MM.1S (cell line): ENCODE data around the gene EPSTI1.

Experiments
- DNase-seq: peaks from one replicate; pipeline ENCODE4 v3.0.0-alpha.2; 2015
- H2AFZ ChIP-seq: fragments of 300-600 bp; sonication (generic); 2 replicates; pipeline ENCODE4 v1.6.0; 2016; ENCODE audit warnings: antibody characterized with exemption, low read length
- H3F3A ChIP-seq: fragments of 300-600 bp; sonication (generic); 2 replicates; pipeline ENCODE4 v1.6.1; 2016; ENCODE audit warnings: mild to moderate bottlenecking, antibody characterized with exemption, low read length, moderate library complexity, mixed read lengths; ENCODE audit not compliant: insufficient read depth
- H3K27ac ChIP-seq: fragments of 300-600 bp; sonication (generic); 2 replicates; pipeline ENCODE4 v1.5.1; 2016; ENCODE audit warnings: mild to moderate bottlenecking, low read length
- H3K27me3 ChIP-seq: fragments of 300-600 bp; sonication (generic); replicated peaks from 2 replicates; pipeline ENCODE4 v1.6.0; 2016; ENCODE audit warnings: low read length; ENCODE audit not compliant: insufficient read depth
- H3K36me3 ChIP-seq: fragments of 300-600 bp; sonication (generic); replicated peaks from 2 replicates; pipeline ENCODE4 v1.6.1; 2016; ENCODE audit warnings: mild to moderate bottlenecking, low read length, mixed read lengths; ENCODE audit not compliant: insufficient read depth
- H3K4me1 ChIP-seq: fragments of 300-600 bp; sonication (generic); 2 replicates; pipeline ENCODE4 v1.6.1; 2016; ENCODE audit warnings: low read length, mixed read lengths
- H3K4me2 ChIP-seq: fragments of 300-600 bp; sonication (generic); 2 replicates; pipeline ENCODE4 v1.6.0; 2016; ENCODE audit warnings: low read depth, low read length
- H3K4me3 ChIP-seq: fragments of 300-600 bp; sonication (generic); 2 replicates; pipeline ENCODE4 v1.5.1; 2016; ENCODE audit warnings: low read length, mixed read lengths
- H3K79me2 ChIP-seq: fragments of 300-600 bp; sonication (generic); 2 replicates; pipeline ENCODE4 v1.6.1; 2016; ENCODE audit warnings: mixed run types, low read length, mixed read lengths
- H3K9ac ChIP-seq: fragments of 300-600 bp; sonication (generic); 2 replicates; pipeline ENCODE4 v1.6.1; 2016; ENCODE audit warnings: low read length, mixed read lengths
- H3K9me2 ChIP-seq: fragments of 300-600 bp; sonication (generic); replicated peaks from 2 replicates; pipeline ENCODE4 v1.6.1; 2016; ENCODE audit warnings: mild to moderate bottlenecking, low read length, mixed read lengths; ENCODE audit not compliant: insufficient read depth
- H3K9me3 ChIP-seq: fragments of 300-600 bp; sonication (generic); replicated peaks from 2 replicates; pipeline ENCODE4 v1.6.1; 2016; ENCODE audit warnings: mild to moderate bottlenecking, low read length, mixed read lengths; ENCODE audit not compliant: insufficient read depth
- H4K20me1 ChIP-seq: fragments of 300-600 bp; sonication (generic); 2 replicates; pipeline ENCODE4 v1.6.1; 2016; ENCODE audit warnings: mild to moderate bottlenecking, low read length, moderate library complexity, mixed read lengths; ENCODE audit not compliant: insufficient read depth
- CTCF ChIP-seq: fragments of 300-600 bp; sonication (generic); IDR thresholded peaks from 2 replicates; pipeline ENCODE4 v1.5.1; 2016; ENCODE audit warnings: antibody characterized with exemption, low read length, mixed read lengths
- EZH2 ChIP-seq: fragments of 300-600 bp; sonication (generic); optimal IDR thresholded peaks from 2 replicates; pipeline ENCODE3; 2017; ENCODE audit warnings: low read depth, mild to moderate bottlenecking, antibody characterized with exemption, low read length, mixed read lengths
- EZH2phosphoT487 ChIP-seq: fragments of 300-600 bp; sonication (generic); IDR thresholded peaks from 2 replicates; pipeline ENCODE4 v1.6.1; 2018; ENCODE audit warnings: antibody characterized with exemption, low read length

EPSTI1 gene

GRCh38 chr13:42875475-42876269, 116.4 kb downstream of the EPSTI1 start:
- Histone ChIP-seq H3K9me2 (no peaks in the 10 kb centered on the region), H3K27ac (no peak overlapping the region), H3K79me2 (no peaks in the 10 kb centered on the region), H3K27me3 (no peaks in the 10 kb centered on the region), H3K9ac (no peak overlapping the region), H3F3A (no peaks in the 10 kb centered on the region), H3K4me1 (no peaks in the 10 kb centered on the region), H3K4me2 (no peak overlapping the region), H3K36me3 (no peaks in the 10 kb centered on the region), H3K9me3 (no peaks in the 10 kb centered on the region), H3K4me3 (no peak overlapping the region), H4K20me1 (no peaks in the 10 kb centered on the region), H2AFZ (no peak overlapping the region)
- DNase-seq = no peak
- TF ChIP-seq CTCF (no peak), EZH2phosphoT487 (no peak), EZH2 (no peak)

- Histone ChIP-seq H2AFZ (no peak overlapping the region), H4K20me1 (no peaks in the 10 kb centered on the region), H3K9me3 (no peaks in the 10 kb centered on the region), H3K4me1 (no peaks in the 10 kb centered on the region), H3F3A (no peaks in the 10 kb centered on the region), H3K27me3 (no peaks in the 10 kb centered on the region), H3K9me2 (no peaks in the 10 kb centered on the region), H3K4me3 (no peak overlapping the region), H3K36me3 (no peaks in the 10 kb centered on the region), H3K9ac (no peak overlapping the region), H3K27ac (no peak overlapping the region), H3K79me2 (no peaks in the 10 kb centered on the region), H3K4me2 (no peak overlapping the region)
- no peak for DNase-seq
- TF ChIP-seq EZH2 (no peak), CTCF (no peak), EZH2phosphoT487 (no peak)
Measured at GRCh38 chr13:42874221-42874620, 117.8 kb downstream of the EPSTI1 start.

DNA sequence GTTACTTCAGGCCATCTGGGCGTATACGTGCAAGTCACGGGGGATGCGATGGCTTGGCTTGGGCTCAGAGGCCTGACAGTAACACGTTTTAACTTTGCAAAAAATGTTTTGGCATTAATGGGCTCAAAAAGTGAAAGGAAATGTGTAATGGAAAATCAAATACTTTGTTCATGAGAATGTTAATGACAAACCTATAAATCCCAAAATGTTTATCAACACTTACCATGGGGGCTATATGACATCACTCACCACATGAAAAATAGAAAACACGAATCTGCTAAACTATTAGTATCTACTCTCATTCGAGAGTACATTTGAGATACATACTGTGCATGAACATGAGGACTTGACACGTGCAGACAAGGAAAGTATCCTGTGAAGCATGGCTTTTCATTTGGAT, 119.0 kb downstream of the EPSTI1 start:
- H3F3A ChIP-seq = no peaks in the 10 kb centered on the region
- no peaks in the 10 kb centered on the region for H3K4me1 ChIP-seq
- H3K9me2 ChIP-seq = no peaks in the 10 kb centered on the region
- H3K27me3 ChIP-seq = no peaks in the 10 kb centered on the region
- no peak overlapping the region for H3K4me2 ChIP-seq
- no peaks in the 10 kb centered on the region for H3K79me2 ChIP-seq
- H3K36me3 ChIP-seq = no peaks in the 10 kb centered on the region
- TF ChIP-seq CTCF (no peak), EZH2 (no peak), EZH2phosphoT487 (no peak)
- DNase-seq = no peak
- H3K9ac ChIP-seq = no peak overlapping the region
- H3K9me3 ChIP-seq = no peaks in the 10 kb centered on the region
- no peak overlapping the region for H3K27ac ChIP-seq
- H3K4me3 ChIP-seq = no peak overlapping the region
- no peak overlapping the region for H2AFZ ChIP-seq
- H4K20me1 ChIP-seq = no peaks in the 10 kb centered on the region
